DMS53 (cell line): ENCODE measurements around the gene RFXAP.

Experiments
- DNase-seq: peaks from one replicate; lab custom pipeline; 2025; lab: John Stamatoyannopoulos, UW

Gene RFXAP

DNA sequence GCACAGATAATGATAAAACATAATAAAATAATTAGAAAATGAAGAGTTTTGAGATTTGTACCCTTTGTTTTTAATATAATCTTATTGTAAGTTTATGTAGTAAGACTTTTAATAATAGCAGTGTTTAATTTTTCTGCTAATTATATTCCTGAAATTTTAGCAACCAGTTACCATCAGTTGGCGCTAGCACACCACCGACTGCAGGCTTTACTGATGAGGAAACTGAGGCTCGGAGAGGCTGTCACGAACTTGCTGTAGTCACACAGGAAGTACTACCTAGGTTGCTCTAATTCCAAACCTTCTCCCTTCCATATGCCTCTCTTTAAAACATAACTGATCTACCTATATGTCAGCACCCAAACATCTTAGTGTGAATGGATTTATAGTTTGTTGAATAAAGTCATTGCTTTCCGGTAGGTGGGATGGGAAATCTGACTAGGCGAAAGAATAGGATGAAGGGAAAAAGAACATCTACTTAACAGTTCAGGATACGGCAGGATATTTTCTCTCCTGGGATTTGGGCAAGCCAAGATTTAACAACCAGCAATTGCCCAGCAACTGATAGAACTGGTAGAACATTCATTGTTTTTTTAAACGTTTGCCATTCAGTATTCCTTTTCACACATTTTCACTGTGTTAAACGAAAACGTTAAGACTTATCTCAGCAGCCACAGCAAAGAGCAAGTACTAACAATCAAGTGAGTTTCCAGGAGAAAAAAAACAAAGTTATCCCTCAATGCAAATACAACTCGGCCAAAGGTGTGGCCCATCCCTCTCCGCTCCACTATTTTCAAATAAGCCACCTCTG lies 822 bp upstream of the RFXAP start:
- DNase-seq, result peak; percentile 41

DNA sequence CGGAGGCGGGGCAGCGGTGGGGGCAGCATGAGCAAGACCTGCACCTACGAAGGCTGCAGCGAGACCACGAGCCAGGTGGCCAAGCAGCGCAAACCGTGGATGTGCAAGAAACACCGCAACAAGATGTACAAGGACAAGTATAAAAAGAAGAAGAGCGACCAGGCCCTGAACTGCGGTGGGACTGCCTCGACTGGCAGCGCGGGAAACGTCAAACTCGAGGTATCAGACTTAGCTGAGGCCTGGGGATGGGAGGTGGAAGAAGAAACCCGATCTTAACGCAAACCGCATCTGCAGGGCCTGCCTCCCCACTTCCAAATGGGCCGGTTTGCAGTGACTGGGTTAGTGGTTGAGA lies 693 bp downstream of the RFXAP start:
- DNase-seq, result peak; percentile 54

DNA sequence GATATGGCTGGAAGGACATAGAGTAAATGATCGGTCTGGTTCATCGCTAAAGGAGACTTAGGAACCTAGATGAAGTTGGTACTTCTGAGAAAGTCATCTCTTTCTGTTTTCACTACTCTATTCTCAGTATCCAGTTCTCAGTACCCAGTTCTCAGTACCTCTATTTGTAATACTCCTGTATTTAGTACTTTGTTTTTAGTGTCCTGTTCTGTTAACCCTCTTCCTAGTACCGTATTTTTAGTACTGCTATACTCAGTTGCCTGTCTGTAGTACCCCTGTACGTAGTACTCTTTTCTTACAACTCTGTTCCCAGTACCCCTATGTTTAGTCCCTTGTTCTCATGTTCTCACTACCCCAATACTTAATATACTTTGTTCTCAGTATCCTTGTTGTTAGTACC lies 1.2 kb downstream of the RFXAP start:
- no peak for DNase-seq

DNA sequence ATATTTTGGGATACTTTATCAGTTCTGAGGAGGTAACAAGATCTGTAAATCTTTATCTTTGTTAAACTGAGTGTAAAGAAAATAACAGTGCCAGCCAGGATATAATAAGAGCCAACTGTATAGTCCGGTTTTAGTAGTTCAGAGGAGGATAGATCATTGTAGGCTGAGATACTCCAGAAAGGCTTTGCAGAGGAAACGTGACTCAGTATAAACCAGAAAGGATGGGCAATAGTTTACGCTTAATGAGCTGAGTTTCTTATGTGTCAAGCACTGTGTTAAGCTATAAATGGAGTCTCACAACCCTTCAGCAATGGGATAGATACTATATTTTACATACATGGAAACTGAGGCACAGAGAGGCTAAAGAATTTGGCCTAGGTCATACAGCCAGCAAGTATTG lies 3.8 kb downstream of the RFXAP start:
- DNase-seq, result no peak

DNA sequence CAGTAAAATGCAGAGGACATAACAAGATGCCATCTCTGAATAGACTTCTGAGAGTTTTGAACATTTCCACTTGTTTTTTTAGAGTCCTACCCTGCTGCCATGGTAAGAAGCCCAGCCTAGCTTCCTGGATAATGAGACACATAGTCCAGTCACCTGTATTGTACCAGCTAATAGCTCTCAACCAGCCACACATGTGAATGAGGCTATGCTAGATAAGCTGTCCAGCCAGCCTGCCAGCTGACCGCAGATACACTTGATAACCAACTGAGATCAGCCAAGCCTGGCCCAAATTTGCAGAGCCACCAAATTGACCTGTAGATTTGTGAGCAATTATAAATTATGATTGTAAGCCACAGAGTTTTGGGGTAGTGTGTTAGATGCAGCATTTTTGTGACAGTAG lies 10.7 kb downstream of the RFXAP start:
- peak; percentile 55 for DNase-seq

DNA sequence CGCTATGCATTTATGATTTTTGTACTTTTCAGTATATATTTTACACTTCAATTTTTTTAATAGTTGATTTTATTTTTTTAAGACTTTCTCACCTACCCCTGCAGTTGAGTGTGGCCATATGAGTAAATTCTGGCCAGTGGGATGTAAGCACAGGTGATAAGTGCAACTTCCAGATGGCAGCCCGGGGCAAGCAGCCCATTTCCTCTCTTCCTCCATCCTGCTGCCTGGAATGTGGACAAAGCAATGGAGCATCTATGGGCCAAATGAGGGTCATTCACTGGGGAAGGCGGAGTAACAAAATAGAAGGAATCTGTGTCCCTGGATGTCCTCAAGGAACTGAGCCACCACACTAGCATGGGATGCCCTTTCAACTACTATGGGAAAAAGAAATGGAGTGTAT lies 12.3 kb downstream of the RFXAP start:
- DNase-seq, result no peak

DNA sequence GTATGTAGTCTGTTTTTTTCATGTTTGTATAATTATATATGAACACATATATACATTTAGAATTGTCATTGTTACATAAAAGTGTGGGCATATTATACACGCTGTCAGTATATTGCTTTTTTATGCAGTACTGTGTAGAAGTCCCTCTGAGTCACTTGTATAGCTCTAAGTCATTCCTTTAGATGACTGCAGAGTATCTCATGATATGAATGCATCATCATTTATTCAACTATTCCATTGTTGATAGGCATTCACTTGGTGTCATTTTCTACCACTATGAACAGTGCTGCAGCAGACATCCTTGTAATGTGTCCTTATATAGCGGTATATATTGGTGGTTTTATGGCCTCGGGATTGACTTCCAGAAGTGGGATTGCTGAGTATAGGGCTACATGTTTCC lies 15.3 kb downstream of the RFXAP start:
- DNase-seq, result no peak

DNA sequence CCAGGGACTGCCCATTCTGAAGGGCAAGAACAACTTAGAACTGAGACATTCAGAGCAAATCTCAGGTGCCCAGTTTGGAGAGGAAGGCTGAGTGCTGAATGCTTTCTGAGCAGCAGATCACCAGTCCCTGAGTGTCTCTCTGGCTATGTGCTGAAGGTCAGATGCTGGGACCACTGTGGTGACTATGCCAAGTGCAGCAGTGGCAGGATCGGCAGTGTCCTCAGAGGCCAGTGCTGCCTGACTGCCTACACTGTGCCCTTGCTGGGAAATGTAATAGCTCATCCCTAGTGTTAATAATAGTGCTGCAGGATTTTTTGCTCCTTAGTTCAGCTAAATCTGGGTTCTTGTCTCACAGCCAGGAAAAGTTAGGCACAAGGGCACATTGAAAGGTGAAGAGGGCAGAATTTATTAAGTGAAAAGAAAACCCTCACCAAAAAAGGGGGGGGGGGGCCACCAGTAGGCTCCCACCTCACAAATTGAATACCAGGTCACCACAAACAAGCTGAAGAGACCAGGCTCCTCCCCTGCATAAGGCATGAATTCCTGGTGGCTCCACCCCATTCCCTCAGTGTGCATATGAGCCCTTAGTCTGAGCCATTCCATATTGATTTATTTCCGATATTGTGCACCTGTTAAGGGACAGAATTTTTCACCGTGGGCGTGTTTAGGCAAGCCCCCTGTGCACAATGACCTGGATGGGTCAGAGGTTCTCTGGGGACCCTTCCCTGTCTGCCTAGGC lies 18.5 kb downstream of the RFXAP start:
- no peak for DNase-seq

DNA sequence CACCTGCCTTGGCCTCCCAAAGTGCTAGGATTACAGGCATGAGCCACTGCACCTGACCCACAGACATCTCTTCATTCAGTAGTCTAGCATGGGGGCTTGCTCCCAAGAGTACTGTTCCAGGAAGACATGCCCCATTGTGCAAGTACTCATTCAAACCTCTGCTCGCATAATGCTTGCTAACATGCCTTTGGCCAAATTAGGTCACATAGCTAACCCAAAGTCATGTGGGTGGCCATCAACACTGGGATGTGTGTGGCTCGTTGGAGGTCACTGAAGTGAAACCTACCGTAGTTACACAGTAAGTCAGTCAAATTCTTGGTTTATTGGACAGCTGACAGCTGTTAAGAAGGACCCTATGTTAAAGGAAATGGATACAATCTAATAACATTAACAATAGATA lies 20.3 kb downstream of the RFXAP start:
- peak; percentile 14 for DNase-seq

DNA sequence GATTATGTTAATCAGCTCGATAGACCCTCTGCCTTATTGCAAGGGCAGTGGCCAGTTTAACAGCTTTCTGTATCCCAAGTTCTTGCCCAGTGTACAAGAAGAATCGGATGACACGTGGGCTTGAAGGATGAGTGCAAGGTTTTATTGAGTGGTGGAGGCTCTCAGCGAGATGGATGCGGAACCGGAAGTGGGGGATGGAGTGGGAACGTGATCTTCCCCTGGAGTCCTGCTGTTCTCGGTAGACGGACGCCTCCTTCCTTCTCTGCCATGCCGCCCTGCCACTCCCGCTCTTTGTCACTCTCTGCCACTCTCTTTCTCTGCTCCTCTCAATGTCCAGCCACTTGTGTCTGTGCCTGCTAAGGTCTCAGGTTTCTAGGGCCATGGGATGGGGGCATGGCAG lies 21.0 kb downstream of the RFXAP start:
- no peak for DNase-seq

DNA sequence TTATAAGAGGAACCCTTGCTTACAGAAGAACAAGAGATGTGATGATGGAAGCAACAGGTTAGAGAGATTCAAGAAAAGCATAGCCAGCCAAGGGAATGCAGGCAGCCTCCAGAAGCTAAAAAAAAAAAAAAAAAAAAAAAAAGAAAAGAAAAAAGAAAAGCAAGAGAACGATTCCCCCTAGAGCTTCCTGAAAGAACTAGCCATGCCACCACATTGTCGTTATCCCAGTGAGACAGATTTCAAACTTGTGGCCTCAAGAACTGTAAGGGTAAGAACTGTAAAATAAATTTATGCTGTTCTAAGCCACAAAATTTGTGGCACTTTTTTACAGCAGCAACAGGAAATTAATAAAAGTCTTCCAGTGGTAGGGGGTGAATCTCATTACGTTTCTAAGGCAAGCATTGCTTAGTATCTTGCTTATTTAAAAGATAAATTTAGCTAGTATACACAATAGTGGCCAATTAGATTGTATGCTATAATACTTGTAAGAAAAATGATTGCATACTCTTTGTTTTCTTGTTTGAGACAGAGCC lies 21.8 kb downstream of the RFXAP start:
- DNase-seq, result no peak

DNA sequence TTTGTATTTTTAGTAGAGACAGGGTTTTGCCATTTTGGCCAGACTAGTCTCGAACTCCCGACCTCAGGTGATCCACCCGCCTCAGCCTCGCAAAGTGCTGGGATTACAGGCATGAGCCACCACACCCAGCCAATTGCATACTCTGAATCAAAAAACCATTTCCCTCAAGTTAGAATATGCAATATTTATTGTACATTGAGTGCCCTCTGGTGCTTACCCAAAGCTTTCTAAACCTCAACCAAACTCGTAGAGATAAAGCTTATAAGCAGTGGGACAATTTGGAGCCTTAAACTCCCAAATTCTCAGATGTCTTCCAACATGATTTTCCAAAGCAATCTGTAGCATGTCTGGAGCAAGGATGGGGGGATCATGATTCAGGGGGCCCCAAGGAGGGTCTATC lies 22.4 kb downstream of the RFXAP start:
- DNase-seq, result peak; percentile 29

DNA sequence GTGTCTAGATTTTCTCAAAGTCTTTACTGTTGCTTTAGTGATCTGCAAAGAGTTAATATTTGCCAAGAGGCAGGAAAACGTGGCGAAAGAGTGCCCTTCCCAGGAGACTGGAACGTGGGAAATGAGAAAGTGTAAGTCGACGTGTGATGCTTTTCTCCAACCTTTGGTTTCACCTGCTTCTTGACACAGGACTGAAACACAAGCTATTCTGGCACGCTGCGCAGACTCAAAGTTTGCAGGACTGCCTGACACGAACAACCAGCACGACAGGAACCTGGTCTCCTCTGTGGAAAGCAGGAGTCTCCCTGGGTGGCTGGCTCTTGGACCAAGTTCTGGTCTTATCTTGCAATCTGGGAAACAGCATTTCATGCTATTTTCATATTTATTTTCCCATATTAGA lies 28.6 kb downstream of the RFXAP start:
- peak; percentile 72 for DNase-seq

DNA sequence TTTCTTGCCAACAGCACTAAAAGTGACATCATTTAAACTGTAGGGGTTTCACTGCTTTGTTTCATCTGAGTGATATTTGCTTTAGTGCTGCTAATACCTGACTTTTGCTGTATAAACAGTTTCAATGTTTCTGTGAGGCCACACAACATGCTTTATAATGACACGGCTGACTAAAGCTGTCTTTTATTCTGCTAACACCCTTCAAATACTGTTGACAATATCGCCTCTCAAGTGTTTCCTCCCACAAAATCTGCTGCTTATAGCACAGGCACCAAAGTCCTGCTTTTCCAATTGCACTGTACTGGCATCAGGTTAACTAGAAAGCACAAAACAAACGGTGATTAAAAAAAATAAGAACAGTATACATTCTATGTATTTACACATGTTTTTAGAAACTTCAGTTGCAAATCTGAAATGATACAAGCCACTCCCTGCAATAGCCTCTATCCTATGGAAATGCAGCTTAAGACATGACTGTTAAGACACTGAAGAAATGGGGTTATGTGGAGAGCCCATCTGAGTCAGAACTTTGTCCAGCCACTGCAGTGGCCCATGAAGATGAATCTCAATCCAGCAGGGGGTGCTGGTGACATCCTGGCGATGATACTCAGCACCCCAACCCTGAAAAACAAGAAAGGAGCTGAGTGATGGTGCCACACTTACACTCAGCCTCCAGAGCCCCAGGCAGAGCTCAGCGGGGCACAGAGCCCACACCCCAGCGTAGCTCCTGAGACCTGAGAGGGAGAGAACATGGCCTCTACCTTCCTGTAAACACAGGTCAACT lies 29.4 kb downstream of the RFXAP start:
- DNase-seq, result peak; percentile 84

DNA sequence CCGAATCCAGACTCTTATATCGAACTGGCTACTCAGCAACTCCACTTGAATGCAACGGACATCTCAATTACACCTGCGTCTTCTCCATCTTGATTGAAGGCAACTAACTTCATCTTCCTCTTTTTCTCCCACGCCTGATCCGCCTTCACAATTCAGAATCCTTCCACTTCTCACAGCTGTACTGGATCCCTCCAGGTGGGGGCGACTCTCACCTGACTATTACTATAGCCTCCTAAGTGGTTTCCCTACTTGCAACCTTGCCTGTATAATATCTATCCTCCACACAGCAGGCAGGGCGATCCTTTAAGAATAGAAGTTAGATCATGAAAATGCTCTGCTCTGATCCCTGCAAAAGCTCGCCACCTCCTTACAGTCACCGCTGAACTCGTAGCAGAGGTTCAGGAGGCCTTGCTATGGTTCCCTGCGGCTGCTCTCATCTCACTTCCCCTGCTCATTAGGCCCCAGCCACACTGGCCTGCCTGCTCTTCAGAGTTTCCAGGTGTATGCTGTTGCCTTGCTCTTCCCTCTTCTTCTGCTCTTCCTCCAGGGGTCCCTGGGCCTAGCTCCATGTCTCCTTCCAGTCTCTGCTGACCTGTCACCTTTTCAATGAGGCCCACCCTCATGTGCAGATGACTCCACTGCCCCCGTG lies 31.9 kb downstream of the RFXAP start:
- DNase-seq, result peak; percentile 55

DNA sequence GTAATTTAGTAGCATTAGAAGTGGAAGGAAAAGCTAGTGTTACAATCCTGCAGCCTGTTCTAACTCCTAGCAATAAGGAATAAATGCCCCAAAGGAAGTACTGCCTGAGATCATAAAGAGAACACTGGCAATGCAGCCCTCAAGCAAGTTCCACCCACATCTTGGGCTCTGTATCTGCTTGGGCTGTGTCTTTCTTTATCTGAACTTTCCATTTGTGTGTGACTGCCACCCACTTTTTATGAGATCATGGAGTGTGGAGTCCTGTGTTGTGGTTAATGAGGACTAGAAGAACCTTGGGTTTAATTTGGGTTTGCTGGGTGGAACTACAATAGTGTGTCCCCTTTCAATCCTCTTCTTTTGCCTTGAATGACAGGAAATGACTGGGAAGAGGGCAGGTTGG lies 38.2 kb downstream of the RFXAP start:
- DNase-seq, result no peak

DNA sequence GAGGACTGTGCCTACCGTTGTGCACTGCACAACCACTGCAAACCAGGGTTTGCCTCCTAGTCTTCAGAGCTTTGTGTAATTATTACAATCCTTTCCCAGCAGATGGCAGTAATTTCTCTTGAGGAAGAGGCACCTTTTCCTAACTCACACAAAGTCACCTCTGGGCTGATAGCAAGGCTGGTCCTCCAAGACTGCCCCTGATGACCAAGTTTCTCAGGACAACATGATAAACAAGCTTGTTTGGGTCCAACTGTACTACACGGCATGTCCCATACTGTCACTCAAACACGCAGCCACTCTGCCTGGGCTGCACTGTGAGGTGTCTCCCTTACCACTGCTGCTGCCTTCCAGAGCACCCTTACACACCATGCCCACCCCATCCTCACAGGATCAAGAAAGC lies 39.3 kb downstream of the RFXAP start:
- DNase-seq, result peak; percentile 85

DNA sequence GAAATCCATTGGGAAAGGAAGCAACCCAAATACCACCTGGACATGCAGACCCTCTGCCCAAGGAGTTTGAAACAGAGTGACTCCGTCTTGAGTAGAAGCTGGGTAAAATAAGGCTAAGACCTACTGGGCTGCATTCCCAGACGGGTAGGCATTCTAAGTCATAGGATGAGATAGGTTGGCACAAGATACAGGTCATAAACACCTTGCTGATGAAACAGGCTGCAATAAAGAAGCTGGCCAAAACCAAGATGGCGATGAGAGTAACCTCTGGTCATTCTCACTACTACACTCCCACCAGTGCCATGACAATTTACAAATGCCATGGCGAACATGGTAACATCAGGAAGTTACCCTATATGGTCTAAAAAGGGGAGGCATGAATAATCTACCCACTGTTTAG lies 40.2 kb downstream of the RFXAP start:
- DNase-seq, result no peak

DNA sequence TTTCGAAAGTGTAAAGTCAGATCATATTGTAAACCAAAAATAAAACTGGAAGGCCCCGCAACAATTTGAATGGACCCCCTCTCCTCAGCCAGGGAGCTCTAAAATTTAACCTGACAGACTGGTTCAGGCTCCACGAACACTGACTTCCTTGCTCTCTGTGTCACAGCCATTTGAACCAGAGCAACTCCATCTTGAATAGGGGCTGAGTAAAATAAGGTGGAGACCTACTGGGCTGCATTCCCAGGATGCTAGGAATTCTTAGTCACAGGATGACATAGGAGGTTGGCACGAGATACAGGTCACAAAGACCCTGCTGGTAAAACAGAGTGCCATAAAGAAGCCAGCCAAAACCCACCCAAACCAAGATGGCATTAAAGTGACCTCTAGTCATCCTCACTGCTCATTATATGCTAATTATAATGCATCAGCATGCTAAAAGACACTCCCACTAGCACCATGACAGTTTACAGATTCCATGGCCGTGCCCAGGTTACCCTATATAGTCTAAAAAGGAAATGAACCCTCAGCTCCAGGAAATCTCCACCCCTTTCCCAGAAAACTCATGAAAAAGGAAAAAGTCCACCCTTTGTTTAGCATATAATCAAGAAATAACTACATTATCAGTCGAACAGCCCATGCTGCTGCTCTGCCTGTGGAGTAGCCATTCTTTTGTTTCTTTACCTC lies 43.1 kb downstream of the RFXAP start:
- no peak for DNase-seq

DNA sequence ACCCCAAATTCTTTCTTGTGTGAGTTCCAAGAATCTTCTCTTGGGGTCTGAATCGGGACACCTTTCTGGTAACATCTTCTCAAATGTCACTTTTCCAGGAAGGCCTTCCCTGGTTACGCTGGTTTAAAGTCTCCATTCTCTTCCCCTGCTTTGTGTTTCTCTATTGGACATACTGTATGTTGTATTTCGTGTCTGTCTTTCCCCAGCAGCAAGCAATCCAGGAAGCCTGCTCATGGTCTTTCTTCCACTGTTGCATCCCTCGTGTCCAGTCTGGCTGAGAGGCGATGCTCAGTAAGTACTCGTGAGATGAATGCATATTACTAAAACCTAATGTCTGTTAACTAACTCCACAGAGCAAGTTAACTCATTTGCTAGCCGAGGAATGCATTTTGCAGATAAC lies 43.7 kb downstream of the RFXAP start:
- DNase-seq, result no peak

DNA sequence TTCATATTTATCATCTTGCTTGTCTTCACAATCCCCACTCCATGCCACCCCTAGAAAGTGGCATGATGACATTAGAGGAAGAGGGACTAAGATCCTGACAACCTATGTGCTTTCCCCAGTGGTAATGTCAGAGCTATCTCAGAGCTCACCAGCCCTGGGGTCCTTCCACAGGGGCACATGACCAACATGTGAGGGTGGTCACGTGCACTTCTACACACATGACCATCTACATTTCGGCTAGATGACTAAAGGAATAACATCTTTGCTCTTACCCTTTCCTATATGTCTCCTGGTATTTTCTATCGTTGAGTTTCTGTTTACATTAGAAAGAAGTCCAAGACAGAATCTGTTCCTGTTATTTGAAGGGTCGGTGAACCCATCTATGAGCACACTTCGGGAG lies 46.2 kb downstream of the RFXAP start:
- DNase-seq, result no peak

DNA sequence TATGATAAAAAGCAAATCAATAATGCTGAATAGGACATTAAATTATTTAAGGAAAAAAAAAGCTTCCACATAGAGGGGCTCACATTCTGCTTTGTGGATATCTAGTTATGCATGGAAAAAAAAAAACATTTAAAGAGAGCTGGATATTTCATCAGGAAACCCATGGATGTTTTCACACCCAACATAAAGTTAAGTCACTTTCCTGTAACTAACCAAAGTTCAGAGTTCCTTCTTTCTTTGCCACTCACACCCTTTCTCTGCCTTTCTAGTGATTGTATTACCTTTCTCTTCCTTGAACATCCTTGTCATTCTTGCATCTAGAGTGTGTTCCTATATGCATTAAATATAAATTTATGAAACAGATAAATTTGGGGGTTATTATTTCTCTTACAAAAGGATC lies 47.2 kb downstream of the RFXAP start:
- no peak for DNase-seq
